HEK293 (cell line): ENCODE results near the gene DEDD2.
A peak's percentile ranks its signal among the peaks of the same experiment; 100 is the strongest.

ENCODE experiments used
- BCL11A ChIP-seq: fragments of 450-650 bp; formaldehyde crosslinking; IDR thresholded peaks from 2 replicates; pipeline ENCODE4 v1.5.1; 2016; ENCODE audit warnings: low read depth, missing biosample characterization, missing genetic modification characterization
- CTCF ChIP-seq: fragments of 450-650 bp; formaldehyde crosslinking; IDR thresholded peaks from 2 replicates; pipeline ENCODE4 v1.5.1; 2016; ENCODE audit warnings: missing biosample characterization, missing genetic modification characterization
- EGR2 ChIP-seq: fragments of 450-650 bp; formaldehyde crosslinking; IDR thresholded peaks from 2 replicates; pipeline ENCODE4 v1.5.1; 2016; ENCODE audit warnings: low read depth, missing biosample characterization, missing genetic modification characterization
- KLF17 ChIP-seq: fragments of 450-650 bp; formaldehyde crosslinking; IDR thresholded peaks from 2 replicates; pipeline ENCODE4 v1.5.1; 2016; ENCODE audit warnings: missing biosample characterization, missing genetic modification characterization
- KLF9 ChIP-seq: fragments of 450-650 bp; formaldehyde crosslinking; IDR thresholded peaks from 2 replicates; pipeline ENCODE4 v1.5.1; 2016; ENCODE audit warnings: missing biosample characterization, missing genetic modification characterization, low read depth
- SP2 ChIP-seq: fragments of 450-650 bp; formaldehyde crosslinking; IDR thresholded peaks from 2 replicates; pipeline ENCODE4 v1.5.1; 2016; ENCODE audit warnings: missing biosample characterization, missing genetic modification characterization
- WT1 ChIP-seq: fragments of 450-650 bp; formaldehyde crosslinking; IDR thresholded peaks from 2 replicates; pipeline ENCODE4 v1.5.1; 2016; ENCODE audit warnings: missing biosample characterization, missing genetic modification characterization
- ZBTB7A ChIP-seq: fragments of 450-650 bp; formaldehyde crosslinking; IDR thresholded peaks from 2 replicates; pipeline ENCODE4 v1.5.1; 2016; ENCODE audit warnings: low read depth, missing biosample characterization, missing genetic modification characterization
- ZFHX2 ChIP-seq: fragments of 450-650 bp; formaldehyde crosslinking; conservative IDR thresholded peaks from 2 replicates; pipeline ENCODE4 v1.5.1; 2016; ENCODE audit warnings: missing biosample characterization, missing genetic modification characterization
- ZNF112 ChIP-seq: fragments of 450-650 bp; formaldehyde crosslinking; IDR thresholded peaks from 2 replicates; pipeline ENCODE4 v1.5.0; 2017; ENCODE audit warnings: missing biosample characterization, missing genetic modification characterization
- ZNF157 ChIP-seq: fragments of 450-650 bp; formaldehyde crosslinking; IDR thresholded peaks from 2 replicates; pipeline ENCODE4 v1.5.1; 2016; ENCODE audit warnings: missing biosample characterization, missing genetic modification characterization
- ZNF18 ChIP-seq: fragments of 450-650 bp; formaldehyde crosslinking; IDR thresholded peaks from 2 replicates; pipeline ENCODE4 v1.5.1; 2016; ENCODE audit warnings: missing biosample characterization, missing genetic modification characterization
- ZNF23 ChIP-seq: fragments of 450-650 bp; formaldehyde crosslinking; IDR thresholded peaks from 2 replicates; pipeline ENCODE4 v1.5.1; 2016; ENCODE audit warnings: missing biosample characterization, missing genetic modification characterization, borderline replicate concordance
- ZNF280D ChIP-seq: fragments of 450-650 bp; formaldehyde crosslinking; IDR thresholded peaks from 2 replicates; pipeline ENCODE4 v1.5.1; 2016; ENCODE audit warnings: missing biosample characterization, missing genetic modification characterization
- ZNF366 ChIP-seq: fragments of 450-650 bp; formaldehyde crosslinking; conservative IDR thresholded peaks from 2 replicates; pipeline ENCODE4 v1.5.1; 2016; ENCODE audit warnings: missing biosample characterization, missing genetic modification characterization
- ZNF473 ChIP-seq: fragments of 450-650 bp; formaldehyde crosslinking; IDR thresholded peaks from 2 replicates; pipeline ENCODE4 v1.5.1; 2017; ENCODE audit warnings: missing biosample characterization, missing genetic modification characterization
- ZNF645 ChIP-seq: fragments of 450-650 bp; formaldehyde crosslinking; IDR thresholded peaks from 2 replicates; pipeline ENCODE4; 2016; ENCODE audit warnings: missing biosample characterization, missing genetic modification characterization
- ZNF692 ChIP-seq: fragments of 450-650 bp; formaldehyde crosslinking; IDR thresholded peaks from 2 replicates; pipeline ENCODE4 v1.5.1; 2016; ENCODE audit warnings: missing biosample characterization, missing genetic modification characterization
- ZNF76 ChIP-seq: fragments of 450-650 bp; formaldehyde crosslinking; IDR thresholded peaks from 2 replicates; pipeline ENCODE4; 2016; ENCODE audit warnings: low read depth, missing biosample characterization, missing genetic modification characterization, borderline replicate concordance
- ZNF830 ChIP-seq: fragments of 450-650 bp; IDR thresholded peaks from 2 replicates; pipeline ENCODE4 v1.5.0; 2018; ENCODE audit warnings: missing biosample characterization, missing genetic modification characterization, low read depth, mild to moderate bottlenecking, moderate library complexity
- ZNF843 ChIP-seq: fragments of 450-650 bp; formaldehyde crosslinking; IDR thresholded peaks from 2 replicates; pipeline ENCODE4 v1.5.1; 2016; ENCODE audit warnings: missing biosample characterization, missing genetic modification characterization

DEDD2 gene

GRCh38 chr19:42178791-42179674 is 38.4 kb downstream of the DEDD2 start (continued):
- TF ChIP-seq ZNF830 (tag by site-specific recombination) (no peak), CTCF (tag by site-specific recombination) (peak; percentile 84), ZNF645 (tag by site-specific recombination) (peak; percentile 69; the same call in 1 of the 2 replicates), ZNF843 (tag by site-specific recombination) (no peak), ZNF157 (tag by site-specific recombination) (0 out of 2 replicates have a peak, but pooled peaks have one; percentile 32), BCL11A (peak; percentile 43; the same call in 1 of the 2 replicates), ZBTB7A (tag by site-specific recombination) (no peak), ZNF23 (tag by site-specific recombination) (no peak), ZNF280D (tag by site-specific recombination) (no peak), ZNF692 (tag by site-specific recombination) (0 out of 2 replicates have a peak, but pooled peaks have one; percentile 20), SP2 (peak; percentile 40), ZNF76 (tag by site-specific recombination) (no peak), ZNF112 (no peak), EGR2 (tag by site-specific recombination) (peak; percentile 56; the same call in 1 of the 2 replicates), KLF9 (tag by site-specific recombination) (peak; percentile 39; the same call in 1 of the 2 replicates), ZNF366 (peak; percentile 71), KLF17 (tag by site-specific recombination) (peak; percentile 81), ZFHX2 (tag by site-specific recombination) (peak; percentile 75), ZNF18 (tag by site-specific recombination) (no peak), ZNF473 (no peak), WT1 (peak; percentile 87)
